Left ventricle myocardium inferior (tissue), 1 donor: Measurements from ENCODE around the gene DMRT3. TPM values are rescaled to one million over a fixed set of nuclear protein-coding genes. Genes with fewer than 3 reads are reported as not detected.

Experiments
- DNase-seq: peaks from one replicate; pipeline ENCODE4 v3.0.0-alpha.2; 2020
- H3K27ac ChIP-seq: fragments of 200-600 bp; replicated peaks from 2 replicates; pipeline ENCODE4 v1.8.0; 2021
- H3K27me3 ChIP-seq: fragments of 200-600 bp; 2 replicates; pipeline ENCODE4 v1.8.0; 2021; ENCODE audit warnings: low read depth
- H3K36me3 ChIP-seq: fragments of 200-600 bp; 2 replicates; pipeline ENCODE4 v1.8.0; 2021
- H3K4me1 ChIP-seq: fragments of 200-600 bp; 2 replicates; pipeline ENCODE4 v1.8.0; 2021
- H3K4me3 ChIP-seq: fragments of 200-600 bp; 2 replicates; pipeline ENCODE4 v1.8.0; 2021; ENCODE audit warnings: mild to moderate bottlenecking, moderate library complexity
- H3K9me3 ChIP-seq: fragments of 200-600 bp; replicated peaks from 2 replicates; pipeline ENCODE4 v1.8.0; 2021
- intact Hi-C: fragments of 100-400 bp; cut with micrococcal nuclease; formaldehyde crosslinking; loops from one replicate; pipeline ENCODE4 v1.11.0; 2022
- total RNA-seq: library from RNA; stranded (reverse); fragmentation: NEBNext Ultra II Directional; extraction: Animal tissue kit (Norgen Biotek cat#: 25700); gene quantifications from one replicate; pipeline ENCODE4 v1.2.1, GENCODE V29; 2021
- TF ChIP-seq, protein P1 (sequence below): fragments of 200-600 bp; IDR thresholded peaks from 2 replicates; pipeline ENCODE4 v1.8.0; 2021; ENCODE audit warnings: antibody characterized with exemption, mild to moderate bottlenecking, borderline replicate concordance
- donor health status: DM: no; HTN: yes; CAD: no; lungs with severe emphysema.

The DMRT3 gene
- total RNA-seq, 1 donor from 2014 or later: not detected

DNA sequence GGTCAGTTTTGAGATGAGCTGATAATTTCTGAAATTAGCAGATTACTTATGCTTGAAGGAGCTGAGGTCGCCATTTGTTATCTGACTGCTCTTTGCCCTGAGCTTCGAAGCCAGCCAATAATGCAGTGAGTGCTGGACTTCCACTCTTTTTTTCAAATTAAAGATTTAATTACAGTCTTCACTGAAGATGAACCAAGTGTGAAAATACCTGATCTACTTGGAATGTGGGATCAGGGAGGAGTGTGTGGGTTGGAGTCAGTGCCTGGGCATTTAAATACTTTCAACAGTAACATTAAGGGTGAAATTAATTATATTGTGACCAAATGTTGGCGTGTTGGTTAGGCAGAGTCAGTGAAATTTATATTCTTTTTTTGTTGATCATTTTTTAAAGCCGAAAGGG, 23.9 kb upstream of the DMRT3 start:
- Histone ChIP-seq H3K27me3 (peaks cover 100% of the 10 kb centered on the region), H3K4me1 (no peaks in the 10 kb centered on the region), H3K4me3 (no peak overlapping the region), H3K9me3 (no peaks in the 10 kb centered on the region), H3K36me3 (no peaks in the 10 kb centered on the region), H3K27ac (no peak overlapping the region)
- TF ChIP-seq, protein P1, sequence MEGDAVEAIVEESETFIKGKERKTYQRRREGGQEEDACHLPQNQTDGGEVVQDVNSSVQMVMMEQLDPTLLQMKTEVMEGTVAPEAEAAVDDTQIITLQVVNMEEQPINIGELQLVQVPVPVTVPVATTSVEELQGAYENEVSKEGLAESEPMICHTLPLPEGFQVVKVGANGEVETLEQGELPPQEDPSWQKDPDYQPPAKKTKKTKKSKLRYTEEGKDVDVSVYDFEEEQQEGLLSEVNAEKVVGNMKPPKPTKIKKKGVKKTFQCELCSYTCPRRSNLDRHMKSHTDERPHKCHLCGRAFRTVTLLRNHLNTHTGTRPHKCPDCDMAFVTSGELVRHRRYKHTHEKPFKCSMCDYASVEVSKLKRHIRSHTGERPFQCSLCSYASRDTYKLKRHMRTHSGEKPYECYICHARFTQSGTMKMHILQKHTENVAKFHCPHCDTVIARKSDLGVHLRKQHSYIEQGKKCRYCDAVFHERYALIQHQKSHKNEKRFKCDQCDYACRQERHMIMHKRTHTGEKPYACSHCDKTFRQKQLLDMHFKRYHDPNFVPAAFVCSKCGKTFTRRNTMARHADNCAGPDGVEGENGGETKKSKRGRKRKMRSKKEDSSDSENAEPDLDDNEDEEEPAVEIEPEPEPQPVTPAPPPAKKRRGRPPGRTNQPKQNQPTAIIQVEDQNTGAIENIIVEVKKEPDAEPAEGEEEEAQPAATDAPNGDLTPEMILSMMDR: no peak
- DNase-seq: no peak
- intact Hi-C loops: no loop called here

DNA sequence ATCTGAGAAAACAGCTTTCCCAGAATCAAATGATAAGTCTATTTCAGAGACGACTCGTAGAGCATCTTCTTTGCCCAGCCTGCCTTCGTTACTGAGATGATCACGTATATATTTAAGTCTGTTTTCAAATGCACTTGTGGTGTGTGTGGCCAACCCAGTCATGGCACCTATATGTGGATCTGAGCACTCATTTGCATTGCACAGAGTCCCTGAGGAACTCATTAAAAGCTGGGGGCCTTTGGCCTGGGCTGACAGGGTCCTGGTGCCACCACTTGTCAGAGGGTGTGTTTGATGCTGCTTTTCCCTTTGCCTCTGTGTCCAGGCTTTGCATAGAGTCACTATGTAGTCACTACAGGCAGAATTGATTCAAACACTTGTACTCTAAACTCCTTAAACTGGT, 17.4 kb upstream of the DMRT3 start:
- Histone ChIP-seq H3K27me3 (peaks cover 100% of the 10 kb centered on the region), H3K4me3 (no peak overlapping the region), H3K36me3 (no peaks in the 10 kb centered on the region), H3K9me3 (no peaks in the 10 kb centered on the region), H3K27ac (no peak overlapping the region), H3K4me1 (no peaks in the 10 kb centered on the region)
- no peak for DNase-seq
- intact Hi-C loops: no loop called here
- TF ChIP-seq, protein P1: no peak

DNA sequence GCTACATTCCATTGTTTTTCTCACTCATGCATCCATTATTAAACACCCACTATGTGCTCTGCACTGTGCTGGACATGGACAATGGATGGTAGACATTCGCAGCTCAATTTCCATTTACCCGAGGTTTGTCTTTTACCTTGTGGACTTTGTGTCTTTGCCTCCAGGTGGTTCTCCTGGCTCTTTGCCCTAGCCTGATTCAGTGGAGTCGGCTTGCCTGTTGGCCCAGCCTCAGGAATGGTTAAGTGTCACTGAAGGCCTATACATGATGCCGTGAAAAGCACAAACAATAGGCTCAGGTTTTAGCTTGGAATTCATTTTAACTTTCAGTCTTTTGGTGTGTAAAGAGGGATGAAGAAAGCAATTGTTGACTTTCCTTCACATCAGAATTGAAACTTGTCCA, 16.5 kb upstream of the DMRT3 start:
- peaks cover 100% of the 10 kb centered on the region for H3K27me3 ChIP-seq

DNA sequence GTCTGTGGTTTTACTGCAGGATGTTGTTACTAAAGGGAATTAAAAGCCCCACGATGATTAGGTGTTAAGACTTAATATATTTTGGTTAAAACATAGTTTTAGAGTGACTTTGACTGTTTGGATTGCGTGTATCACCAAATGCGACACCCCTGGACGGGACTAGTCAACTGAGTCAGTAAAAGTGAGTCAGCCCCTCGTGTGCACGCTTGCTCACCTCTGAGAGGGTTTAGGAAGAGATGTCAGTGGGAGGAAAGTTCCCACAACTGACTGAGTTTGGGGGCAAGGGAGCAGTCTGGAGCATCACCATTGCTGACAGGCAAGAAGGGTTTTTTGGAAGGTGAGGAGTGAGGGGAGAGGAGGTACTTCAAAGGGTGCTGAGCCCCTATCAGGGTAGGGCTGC, 14.4 kb upstream of the DMRT3 start:
- peaks cover 100% of the 10 kb centered on the region for H3K27me3 ChIP-seq
- H3K4me1 ChIP-seq: no peaks in the 10 kb centered on the region
- TF ChIP-seq, protein P1: no peak
- intact Hi-C loops: no loop called here
- H3K4me3 ChIP-seq: no peak overlapping the region
- no peaks in the 10 kb centered on the region for H3K36me3 ChIP-seq
- H3K27ac ChIP-seq: no peak overlapping the region
- no peak for DNase-seq
- H3K9me3 ChIP-seq: no peaks in the 10 kb centered on the region

More for the DNA sequence above, 16.5 kb upstream of the DMRT3 start:
- intact Hi-C loops: no loop called here
- TF ChIP-seq, protein P1: no peak
- Histone ChIP-seq H3K9me3 (no peaks in the 10 kb centered on the region), H3K4me3 (no peak overlapping the region), H3K27ac (no peak overlapping the region), H3K4me1 (no peaks in the 10 kb centered on the region), H3K36me3 (no peaks in the 10 kb centered on the region)
- DNase-seq: no peak

DNA sequence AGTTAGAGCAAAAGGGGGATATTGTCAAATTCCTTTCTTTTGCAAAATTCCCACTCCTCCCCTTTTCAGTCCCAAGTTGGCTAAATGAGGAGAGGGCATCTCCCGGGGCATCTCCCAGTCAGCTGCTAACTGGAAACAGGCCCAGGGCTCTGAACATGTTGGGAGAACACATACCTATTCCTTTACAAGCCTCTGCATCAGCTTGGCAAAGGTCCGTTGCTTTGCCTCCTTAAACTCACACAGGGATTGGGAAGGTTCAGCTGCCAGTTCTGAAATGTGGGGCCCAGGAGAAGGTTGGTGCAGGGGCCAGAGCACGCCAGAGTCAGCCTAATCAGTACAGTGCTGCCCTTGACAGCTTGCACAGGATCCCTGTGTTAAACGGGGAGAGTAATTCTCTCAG, 11.0 kb upstream of the DMRT3 start:
- DNase-seq: no peak
- Histone ChIP-seq H3K9me3 (no peaks in the 10 kb centered on the region), H3K4me1 (peaks cover 13% of the 10 kb centered on the region), H3K27me3 (peaks cover 100% of the 10 kb centered on the region), H3K36me3 (no peaks in the 10 kb centered on the region), H3K27ac (no peak overlapping the region), H3K4me3 (no peak overlapping the region)
- intact Hi-C loops: no loop called here
- TF ChIP-seq, protein P1: no peak

DNA sequence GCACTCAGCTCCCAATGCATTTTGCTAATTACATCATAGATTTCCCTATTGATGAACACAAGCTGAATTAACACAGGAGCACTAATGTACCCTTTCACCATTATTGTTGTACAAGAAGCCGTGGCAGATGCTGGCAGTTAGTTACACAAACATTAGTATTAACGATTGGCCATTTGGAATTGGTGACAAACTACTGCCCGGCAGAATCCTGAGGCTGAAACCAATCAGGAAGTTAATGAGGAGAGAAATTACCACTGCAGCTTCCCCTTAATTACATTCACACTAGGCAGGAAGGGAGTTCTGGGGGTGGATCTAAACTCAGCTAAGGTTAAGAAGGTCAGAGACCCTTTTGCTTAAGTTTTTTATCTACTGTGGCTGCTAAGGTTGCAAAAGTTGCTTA, 9.6 kb upstream of the DMRT3 start:
- intact Hi-C loops: no loop called here
- no peak for DNase-seq
- H3K9me3 ChIP-seq: no peaks in the 10 kb centered on the region
- H3K27ac ChIP-seq: no peak overlapping the region
- peaks cover 26% of the 10 kb centered on the region for H3K4me1 ChIP-seq
- H3K27me3 ChIP-seq: peaks cover 100% of the 10 kb centered on the region
- no peak overlapping the region for H3K4me3 ChIP-seq
- TF ChIP-seq, protein P1: no peak
- H3K36me3 ChIP-seq: no peaks in the 10 kb centered on the region
